Measurements from ENCODE around the gene USP40. TPM values are rescaled to one million over a fixed set of nuclear protein-coding genes. Genes with fewer than 3 reads are reported as not detected.

USP40 gene
- total RNA-seq, 4 donors from 2014 or later, result 10.9 to 29.2 (median 12.4) TPM

DNA sequence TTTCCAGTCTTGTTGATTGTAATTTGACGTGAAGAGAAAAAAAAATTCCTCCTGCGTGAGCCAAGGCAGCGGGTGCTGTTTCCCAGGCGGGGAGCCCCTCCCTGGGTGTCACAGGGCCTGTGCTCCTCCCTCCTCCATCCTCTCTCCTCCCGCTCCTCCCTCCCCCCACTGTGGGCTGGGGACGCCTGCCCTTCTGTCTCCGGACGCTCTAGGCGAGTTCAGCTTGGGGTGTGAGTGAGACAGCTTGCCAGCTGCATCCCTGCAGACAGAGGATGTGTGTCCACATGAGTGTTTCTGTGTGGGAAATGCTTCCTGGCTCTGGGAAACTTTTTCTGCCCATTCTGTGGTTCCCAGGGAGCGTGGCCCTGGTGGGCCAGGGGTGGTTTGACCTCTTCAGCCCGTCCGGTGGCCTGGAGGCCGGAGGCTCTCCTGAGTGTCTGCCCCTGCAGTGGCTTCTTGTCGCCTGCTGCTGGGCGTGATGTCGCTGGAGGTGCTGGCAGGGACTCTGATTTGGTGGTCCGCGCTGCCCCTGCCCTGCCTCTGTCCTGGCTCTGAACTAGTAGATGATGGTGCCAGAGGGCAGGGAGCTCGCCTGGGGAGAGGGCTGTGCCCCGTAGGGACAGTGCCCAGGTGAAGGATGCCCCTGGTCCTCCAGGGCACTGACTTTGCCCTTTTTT lies 96.4 kb downstream of the USP40 start:
- ATAC-seq (peak; percentile 14 to 34), DNase-seq (peak in 1 of 2 donors; percentile 45)
- H3K27me3 ChIP-seq, result no peaks in the 10 kb centered on the region
- H3K36me3 ChIP-seq, result peaks cover 7 to 87% of the 10 kb centered on the region in 2 donors
- peaks cover 8 to 19% of the 10 kb centered on the region in 2 donors for H3K4me1 ChIP-seq
- in situ Hi-C loops (cut with MboI; ENCODE audit: low sequenced_read_pairs in 4 of 4) (no loop called here), intact Hi-C loops (cut with DNase I; ENCODE audit: low total_unique reads) (no loop called here)
- no peaks in the 10 kb centered on the region for H3K9me3 ChIP-seq
- peak overlapping the region; percentile 61 to 82 (median 72) for H3K27ac ChIP-seq
- TF ChIP-seq, protein P1, sequence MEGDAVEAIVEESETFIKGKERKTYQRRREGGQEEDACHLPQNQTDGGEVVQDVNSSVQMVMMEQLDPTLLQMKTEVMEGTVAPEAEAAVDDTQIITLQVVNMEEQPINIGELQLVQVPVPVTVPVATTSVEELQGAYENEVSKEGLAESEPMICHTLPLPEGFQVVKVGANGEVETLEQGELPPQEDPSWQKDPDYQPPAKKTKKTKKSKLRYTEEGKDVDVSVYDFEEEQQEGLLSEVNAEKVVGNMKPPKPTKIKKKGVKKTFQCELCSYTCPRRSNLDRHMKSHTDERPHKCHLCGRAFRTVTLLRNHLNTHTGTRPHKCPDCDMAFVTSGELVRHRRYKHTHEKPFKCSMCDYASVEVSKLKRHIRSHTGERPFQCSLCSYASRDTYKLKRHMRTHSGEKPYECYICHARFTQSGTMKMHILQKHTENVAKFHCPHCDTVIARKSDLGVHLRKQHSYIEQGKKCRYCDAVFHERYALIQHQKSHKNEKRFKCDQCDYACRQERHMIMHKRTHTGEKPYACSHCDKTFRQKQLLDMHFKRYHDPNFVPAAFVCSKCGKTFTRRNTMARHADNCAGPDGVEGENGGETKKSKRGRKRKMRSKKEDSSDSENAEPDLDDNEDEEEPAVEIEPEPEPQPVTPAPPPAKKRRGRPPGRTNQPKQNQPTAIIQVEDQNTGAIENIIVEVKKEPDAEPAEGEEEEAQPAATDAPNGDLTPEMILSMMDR (IDR thresholded peaks at IDR 0.05 in 4 of 5, conservative IDR thresholded peaks at IDR 0.05 in 1 of 5), result no peak
- no peak for TF ChIP-seq POLR2A (IDR thresholded peaks at IDR 0.05)
- H3K4me3 ChIP-seq, result no peak overlapping the region

- Histone ChIP-seq H3K27me3 (no peaks in the 10 kb centered on the region), H3K9me3 (no peaks in the 10 kb centered on the region), H3K4me1 (peaks cover 8 to 19% of the 10 kb centered on the region in 2 donors), H3K27ac (peak overlapping the region; percentile 61 to 82 (median 72)), H3K4me3 (no peak overlapping the region), H3K36me3 (peaks cover 7 to 94% of the 10 kb centered on the region in 2 donors)
- ATAC-seq (peak; percentile 24 to 56), DNase-seq (peak in 1 of 2 donors; percentile 76)
- TF ChIP-seq, protein P1 (IDR thresholded peaks at IDR 0.05 in 4 of 5, conservative IDR thresholded peaks at IDR 0.05 in 1 of 5), result no peak
- no peak for TF ChIP-seq POLR2A (IDR thresholded peaks at IDR 0.05)
- intact Hi-C loops (cut with DNase I; ENCODE audit: low total_unique reads), result loop anchor here (2.0 kb wide), 1 partner anchor 15 kb away; no protein-coding TSS in a partner anchor
- in situ Hi-C loops (cut with MboI; ENCODE audit: low sequenced_read_pairs in 4 of 4), result no loop called here
Measured at GRCh38 chr2:233469261-233470010, 97.1 kb downstream of the USP40 start.

- TF ChIP-seq POLR2A (IDR thresholded peaks at IDR 0.05), result no peak
- TF ChIP-seq, protein P1 (IDR thresholded peaks at IDR 0.05 in 4 of 5, conservative IDR thresholded peaks at IDR 0.05 in 1 of 5), result no peak
- in situ Hi-C loops (cut with MboI; ENCODE audit: low sequenced_read_pairs in 4 of 4) (no loop called here), intact Hi-C loops (cut with DNase I; ENCODE audit: low total_unique reads) (loop anchor here (2.0 kb wide), 1 partner anchor 14 kb away; no protein-coding TSS in a partner anchor)
- Histone ChIP-seq H3K4me1 (peaks cover 8 to 19% of the 10 kb centered on the region in 2 donors), H3K36me3 (peaks cover 7 to 100% of the 10 kb centered on the region in 2 donors), H3K27me3 (no peaks in the 10 kb centered on the region), H3K9me3 (no peaks in the 10 kb centered on the region), H3K27ac (peak overlapping the region; percentile 61 to 82 (median 72)), H3K4me3 (no peak overlapping the region)
- DNase-seq (peak in 1 of 2 donors; percentile 27), ATAC-seq (no peak)
Measured at GRCh38 chr2:233468741-233469110, 97.9 kb downstream of the USP40 start.

DNA sequence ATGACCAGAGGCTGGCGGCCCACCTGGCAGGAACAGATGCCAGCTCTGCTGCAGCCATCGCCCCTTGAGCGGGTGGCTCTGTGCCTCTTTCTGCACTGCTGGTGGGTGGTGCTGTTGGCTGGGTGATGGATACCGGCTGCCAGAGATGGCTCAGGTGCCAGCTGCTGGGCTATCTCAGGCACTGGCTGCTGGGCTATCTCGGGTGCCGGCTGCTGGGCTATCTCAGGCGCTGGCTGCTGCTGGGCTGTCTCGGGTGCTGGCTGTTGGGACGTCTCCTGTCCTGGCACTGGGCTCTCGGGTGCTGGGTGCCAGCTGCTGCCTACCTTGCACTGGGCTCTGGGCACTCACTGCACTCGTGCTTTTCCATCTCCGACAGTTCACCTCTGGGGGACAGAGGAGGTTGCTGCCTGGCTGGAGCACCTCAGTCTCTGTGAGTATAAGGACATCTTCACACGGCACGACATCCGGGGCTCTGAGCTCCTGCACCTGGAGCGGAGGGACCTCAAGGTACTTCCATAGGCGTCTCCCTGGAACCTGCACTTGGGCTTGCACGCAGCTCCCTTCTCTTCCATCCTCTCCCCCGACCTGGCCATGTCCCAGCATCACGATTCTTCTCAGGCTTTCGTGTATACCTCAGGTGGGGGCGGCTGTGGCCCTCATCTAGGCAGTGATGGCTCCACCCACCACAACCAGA lies 98.4 kb downstream of the USP40 start:
- H3K27me3 ChIP-seq, result no peaks in the 10 kb centered on the region
- H3K36me3 ChIP-seq, result peaks cover 7 to 99% of the 10 kb centered on the region in 2 donors
- H3K4me1 ChIP-seq, result peaks cover 8 to 19% of the 10 kb centered on the region in 2 donors
- peak overlapping the region; percentile 61 to 82 (median 72) for H3K27ac ChIP-seq
- no peak for ATAC-seq
- H3K4me3 ChIP-seq, result no peak overlapping the region
- intact Hi-C loops (cut with DNase I; ENCODE audit: low total_unique reads) (loop anchor here (2.0 kb wide), 1 partner anchor 13 kb away; no protein-coding TSS in a partner anchor), in situ Hi-C loops (cut with MboI; ENCODE audit: low sequenced_read_pairs in 4 of 4) (no loop called here)
- no peak for TF ChIP-seq POLR2A (IDR thresholded peaks at IDR 0.05)
- TF ChIP-seq, protein P1 (IDR thresholded peaks at IDR 0.05 in 4 of 5, conservative IDR thresholded peaks at IDR 0.05 in 1 of 5), result no peak
- no peaks in the 10 kb centered on the region for H3K9me3 ChIP-seq
- peak in 1 of 2 donors; percentile 45 for DNase-seq
